ENCODE measurements around the gene ITPR2. TPM values are rescaled to one million over a fixed set of nuclear protein-coding genes. Genes with fewer than 3 reads are reported as not detected.

Gene ITPR2
- total RNA-seq, 2 experiments from 2014 or later = 25.6 to 44.7 TPM

GRCh38 chr12:26686408-26686807, 146.6 kb downstream of the ITPR2 start:
- intact Hi-C loops (cut with micrococcal nuclease; ENCODE audit: unreplicated experiment) = no loop called here
- no peak overlapping the region for H3K4me3 ChIP-seq (ENCODE audit: low read depth, low read length, poor library complexity, severe bottlenecking)
- H3K9me2 ChIP-seq (ENCODE audit: insufficient read depth, low read length) = no peaks in the 10 kb centered on the region
- H3K79me2 ChIP-seq (ENCODE audit: insufficient read depth, low read depth, low read length) = no peaks in the 10 kb centered on the region
- ChIA-PET CTCF (ENCODE audit: unreplicated experiment) (no interaction called here), POLR2A (no interaction called here)
- TF ChIP-seq EZH2phosphoT487 (IDR thresholded peaks at IDR 0.05; ENCODE audit: borderline replicate concordance, low read depth, low read length) = no peak
- no peak for TF ChIP-seq CTCF (conservative IDR thresholded peaks at IDR 0.05; ENCODE audit: low read length)
- no peak overlapping the region for H2AFZ ChIP-seq (ENCODE audit: low read length)
- no peak for DNase-seq (ENCODE audit: low spot score)
- no peaks in the 10 kb centered on the region for H3K4me1 ChIP-seq (ENCODE audit: insufficient read depth, low read length, poor library complexity, severe bottlenecking)
- no peaks in the 10 kb centered on the region for H3K9me3 ChIP-seq (ENCODE audit: low read length)
- BruUV-seq (replicated peaks) = no TSS peak
- H3K4me2 ChIP-seq (ENCODE audit: low read length) = no peak overlapping the region
- no peak overlapping the region for H3K27ac ChIP-seq (ENCODE audit: low read depth, low read length, poor library complexity, severe bottlenecking)
- no peaks in the 10 kb centered on the region for H4K20me1 ChIP-seq (ENCODE audit: insufficient read depth, low read length)
- peaks cover 16% of the 10 kb centered on the region for H3K36me3 ChIP-seq (ENCODE audit: insufficient read depth, low read length)

- Histone ChIP-seq H3K4me3 (ENCODE audit: low read depth, low read length, poor library complexity, severe bottlenecking) (no peak overlapping the region), H2AFZ (ENCODE audit: low read length) (no peak overlapping the region), H3K27ac (ENCODE audit: low read depth, low read length, poor library complexity, severe bottlenecking) (no peak overlapping the region), H3K9me2 (ENCODE audit: insufficient read depth, low read length) (no peaks in the 10 kb centered on the region), H3K36me3 (ENCODE audit: insufficient read depth, low read length) (peaks cover 16% of the 10 kb centered on the region), H3K4me2 (ENCODE audit: low read length) (no peak overlapping the region), H3K9me3 (ENCODE audit: low read length) (no peaks in the 10 kb centered on the region), H4K20me1 (ENCODE audit: insufficient read depth, low read length) (no peaks in the 10 kb centered on the region), H3K4me1 (ENCODE audit: insufficient read depth, low read length, poor library complexity, severe bottlenecking) (no peaks in the 10 kb centered on the region), H3K79me2 (ENCODE audit: insufficient read depth, low read depth, low read length) (no peaks in the 10 kb centered on the region)
- DNase-seq (ENCODE audit: low spot score) = no peak
- intact Hi-C loops (cut with micrococcal nuclease; ENCODE audit: unreplicated experiment) = no loop called here
- no peak for TF ChIP-seq CTCF (conservative IDR thresholded peaks at IDR 0.05; ENCODE audit: low read length)
- TF ChIP-seq EZH2phosphoT487 (IDR thresholded peaks at IDR 0.05; ENCODE audit: borderline replicate concordance, low read depth, low read length) = no peak
- ChIA-PET POLR2A (no interaction called here), CTCF (ENCODE audit: unreplicated experiment) (no interaction called here)
- no TSS peak for BruUV-seq (replicated peaks)
Measured at GRCh38 chr12:26684101-26684500, 148.9 kb downstream of the ITPR2 start.

DNA sequence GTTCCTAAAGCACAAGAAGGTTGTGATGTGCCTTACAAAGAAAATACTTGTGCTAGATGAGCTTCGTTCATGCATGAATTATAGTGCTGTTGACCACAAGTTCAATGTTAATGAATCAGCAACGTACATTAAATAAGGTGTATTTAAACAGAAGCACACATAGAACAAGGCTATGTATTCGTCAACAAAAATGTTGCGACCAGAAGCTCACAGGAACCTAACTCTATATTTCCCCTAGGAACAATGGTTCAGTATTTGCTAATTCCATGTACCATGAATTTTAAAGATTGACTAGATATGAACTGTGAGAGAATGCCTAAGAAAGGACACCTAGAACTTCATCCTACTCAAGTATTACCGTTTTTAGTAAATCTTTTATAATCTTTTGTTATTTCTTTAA, 149.6 kb downstream of the ITPR2 start:
- TF ChIP-seq EZH2phosphoT487 (IDR thresholded peaks at IDR 0.05; ENCODE audit: borderline replicate concordance, low read depth, low read length) (no peak), CTCF (conservative IDR thresholded peaks at IDR 0.05; ENCODE audit: low read length) (no peak)
- Histone ChIP-seq H3K79me2 (ENCODE audit: insufficient read depth, low read depth, low read length) (no peaks in the 10 kb centered on the region), H3K4me2 (ENCODE audit: low read length) (no peak overlapping the region), H3K9me2 (ENCODE audit: insufficient read depth, low read length) (no peaks in the 10 kb centered on the region), H3K27ac (ENCODE audit: low read depth, low read length, poor library complexity, severe bottlenecking) (no peak overlapping the region), H3K4me3 (ENCODE audit: low read depth, low read length, poor library complexity, severe bottlenecking) (no peak overlapping the region), H3K36me3 (ENCODE audit: insufficient read depth, low read length) (peaks cover 16% of the 10 kb centered on the region), H3K4me1 (ENCODE audit: insufficient read depth, low read length, poor library complexity, severe bottlenecking) (no peaks in the 10 kb centered on the region), H3K9me3 (ENCODE audit: low read length) (no peaks in the 10 kb centered on the region), H4K20me1 (ENCODE audit: insufficient read depth, low read length) (no peaks in the 10 kb centered on the region), H2AFZ (ENCODE audit: low read length) (no peak overlapping the region)
- intact Hi-C loops (cut with micrococcal nuclease; ENCODE audit: unreplicated experiment) = no loop called here
- ChIA-PET CTCF (ENCODE audit: unreplicated experiment) (no interaction called here), POLR2A (interaction anchor here (0.6 kb wide), 1 partner anchor 65 kb away, joined by 3 read pairs; no protein-coding TSS in a partner anchor)
- DNase-seq (ENCODE audit: low spot score) = no peak
- BruUV-seq (replicated peaks) = no TSS peak
